GM19023 (cell line): ENCODE data around the gene HNRNPA2B1.

Source experiments
- ATAC-seq: cut with Tn5 transposase; IDR thresholded peaks from one replicate; pipeline ENCODE4 v1.9.1; 2021; ENCODE audit warnings: mild to moderate bottlenecking, moderate library complexity; ENCODE audit not compliant: unreplicated experiment

The HNRNPA2B1 gene

GRCh38 chr7:26200444-26201246 lies at the start of gene HNRNPA2B1:
Gene HNRNPA2B1, minus strand, starts transcription at chr7:26200746. Its CDS starts 169 bp downstream, at chr7:26200577.
- ATAC-seq = peak; percentile 57

- no peak for ATAC-seq
Measured at GRCh38 chr7:26250239-26250638, 49.7 kb upstream of the HNRNPA2B1 start.

GRCh38 chr7:26245150-26245549 lies 44.6 kb upstream of the HNRNPA2B1 start:
- ATAC-seq = no peak

- ATAC-seq = no peak
Measured at GRCh38 chr7:26238032-26238431, 37.5 kb upstream of the HNRNPA2B1 start.

- no peak for ATAC-seq
Measured at GRCh38 chr7:26237035-26237807, 36.7 kb upstream of the HNRNPA2B1 start.

- ATAC-seq = no peak
Measured at GRCh38 chr7:26233902-26234511, 33.5 kb upstream of the HNRNPA2B1 start.

GRCh38 chr7:26227987-26228386 lies 27.4 kb upstream of the HNRNPA2B1 start:
- no peak for ATAC-seq

GRCh38 chr7:26224359-26224758 lies 23.8 kb upstream of the HNRNPA2B1 start:
- no peak for ATAC-seq

- no peak for ATAC-seq
Measured at GRCh38 chr7:26216049-26216448, 15.5 kb upstream of the HNRNPA2B1 start.

- ATAC-seq = no peak
Measured at GRCh38 chr7:26213807-26214515, 13.4 kb upstream of the HNRNPA2B1 start.

GRCh38 chr7:26212921-26213718 lies 12.6 kb upstream of the HNRNPA2B1 start:
- no peak for ATAC-seq

- no peak for ATAC-seq
Measured at GRCh38 chr7:26208040-26208439, 7.5 kb upstream of the HNRNPA2B1 start.

- no peak for ATAC-seq
Measured at GRCh38 chr7:26203016-26203415, 2.5 kb upstream of the HNRNPA2B1 start.

- ATAC-seq = peak; percentile 5
Measured at GRCh38 chr7:26202019-26202990, 1.8 kb upstream of the HNRNPA2B1 start.

GRCh38 chr7:26201247-26202018 lies 887 bp upstream of the HNRNPA2B1 start, which contains the start of gene CBX3:
Gene CBX3, plus strand, starts transcription at chr7:26201745. Its CDS starts 1,254 bp downstream, at chr7:26202999.
- peak; percentile 40 for ATAC-seq

- ATAC-seq = peak; percentile 12
Measured at GRCh38 chr7:26200038-26200443, 505 bp downstream of the HNRNPA2B1 start.

GRCh38 chr7:26199301-26200037 lies 1.1 kb downstream of the HNRNPA2B1 start:
- no peak for ATAC-seq
